Mesenchymal stem cell (in vitro differentiated cells and primary cell): Measurements from ENCODE around the gene DGKH.
A peak's percentile ranks its signal among the peaks of the same experiment; 100 is the strongest.

Source experiments
- DNase-seq: peaks from one replicate; pipeline ENCODE4 v3.0.0-alpha.2; 2013
- H2AFZ ChIP-seq: one replicate; pipeline ENCODE4 v1.6.1; 2013; ENCODE audit warnings: low read depth, mild to moderate bottlenecking, control low read depth, inconsistent platforms, low read length, moderate library complexity
- H2AK5ac ChIP-seq: 2 replicates; pipeline ENCODE4 v1.6.1; 2013; ENCODE audit warnings: low read length, moderate library complexity, mild to moderate bottlenecking, inconsistent platforms; ENCODE audit not compliant: severe bottlenecking
- H2BK120ac ChIP-seq: one replicate; pipeline ENCODE4 v1.6.1; 2013; ENCODE audit warnings: low read depth, mild to moderate bottlenecking, inconsistent platforms, low read length, moderate library complexity
- H2BK12ac ChIP-seq, 2 experiments: one replicate each; pipeline ENCODE4 v1.6.1; 2013; ENCODE audit warnings: inconsistent platforms in 2 of 2, low read length in 2 of 2, mild to moderate bottlenecking in 2 of 2, moderate library complexity in 2 of 2, control low read depth in 1 of 2
- H2BK15ac ChIP-seq: one replicate; pipeline ENCODE4 v1.6.1; 2013; ENCODE audit warnings: mild to moderate bottlenecking, low read depth, inconsistent platforms; ENCODE audit not compliant: poor library complexity, severe bottlenecking
- H2BK5ac ChIP-seq: 2 replicates; pipeline ENCODE4 v1.6.1; 2013; ENCODE audit warnings: low read depth, mild to moderate bottlenecking, low read length, control low read depth, inconsistent platforms; ENCODE audit not compliant: poor library complexity, severe bottlenecking
- H3K14ac ChIP-seq, 2 experiments: one replicate each; pipeline ENCODE4 v1.6.1; 2013; ENCODE audit warnings: inconsistent platforms in 2 of 2, low read length in 2 of 2, control low read depth in 1 of 2, mild to moderate bottlenecking in 1 of 2, moderate library complexity in 1 of 2
- H3K18ac ChIP-seq, 2 experiments: one replicate each; pipeline ENCODE4 v1.6.1; 2013; ENCODE audit warnings: inconsistent platforms in 2 of 2, low read length in 2 of 2, control low read depth in 1 of 2, low read depth in 1 of 2, mild to moderate bottlenecking in 1 of 2
- H3K23ac ChIP-seq, 2 experiments: one replicate each; pipeline ENCODE4 v1.6.1; 2013; ENCODE audit warnings: inconsistent platforms in 2 of 2, low read length in 2 of 2, mild to moderate bottlenecking in 2 of 2, moderate library complexity in 2 of 2, control low read depth in 1 of 2
- H3K27ac ChIP-seq: 2 replicates; pipeline ENCODE4 v1.5.1; 2013; ENCODE audit warnings: mild to moderate bottlenecking, moderate library complexity, low read length, control low read depth, inconsistent platforms; ENCODE audit not compliant: poor library complexity, severe bottlenecking
- H3K27me3 ChIP-seq, 2 experiments: 2 replicates each; pipeline versions ENCODE4 v1.6.1 to v1.7.0; 2013; ENCODE audit warnings: low read length in 2 of 2, mild to moderate bottlenecking in 2 of 2, moderate library complexity in 2 of 2, control low read depth in 1 of 2, inconsistent platforms in 1 of 2; ENCODE audit not compliant: control insufficient read depth in 1 of 2, insufficient read depth in 1 of 2
- H3K36me3 ChIP-seq, 2 experiments: 2 replicates each; pipeline versions ENCODE4 v1.6.1 to v1.7.0; 2013; ENCODE audit warnings: low read length in 2 of 2, control low read depth in 1 of 2, inconsistent platforms in 1 of 2, low read depth in 1 of 2, mild to moderate bottlenecking in 1 of 2; ENCODE audit not compliant: insufficient read depth in 2 of 2, control insufficient read depth in 1 of 2
- H3K4ac ChIP-seq, 2 experiments: one replicate each; pipeline ENCODE4 v1.6.1; 2013; ENCODE audit warnings: inconsistent platforms in 2 of 2, low read length in 2 of 2, mild to moderate bottlenecking in 2 of 2, moderate library complexity in 2 of 2, control low read depth in 1 of 2, low read depth in 1 of 2
- H3K4me1 ChIP-seq: 2 replicates; pipeline ENCODE4 v1.6.1; 2013; ENCODE audit warnings: low read depth, low read length, control low read depth; ENCODE audit not compliant: control insufficient read depth, insufficient read depth
- H3K4me2 ChIP-seq: 2 replicates; pipeline ENCODE4 v1.6.1; 2013; ENCODE audit warnings: low read length, mild to moderate bottlenecking, inconsistent platforms; ENCODE audit not compliant: poor library complexity, severe bottlenecking
- H3K4me3 ChIP-seq, 2 experiments: 2 replicates each; pipeline versions ENCODE4 v1.5.1 to v1.7.0; 2013; ENCODE audit warnings: low read length in 2 of 2, mild to moderate bottlenecking in 2 of 2, control low read depth in 1 of 2, low read depth in 1 of 2; ENCODE audit not compliant: insufficient read depth in 1 of 2
- H3K79me1 ChIP-seq: replicated peaks from 2 replicates; pipeline ENCODE4 v1.6.1; 2013; ENCODE audit warnings: mild to moderate bottlenecking, control low read depth, low read length, inconsistent platforms; ENCODE audit not compliant: poor library complexity, severe bottlenecking
- H3K9ac ChIP-seq: 2 replicates; pipeline ENCODE4 v1.7.0; 2013; ENCODE audit warnings: mild to moderate bottlenecking, low read length, moderate library complexity
- H3K9me3 ChIP-seq: 2 replicates; pipeline ENCODE4 v1.7.0; 2013; ENCODE audit warnings: mild to moderate bottlenecking, low read length; ENCODE audit not compliant: control insufficient read depth
- H4K8ac ChIP-seq: one replicate; pipeline ENCODE4 v1.6.1; 2013; ENCODE audit warnings: inconsistent platforms, mild to moderate bottlenecking, low read length, moderate library complexity
- H4K91ac ChIP-seq: one replicate; pipeline ENCODE4 v1.6.1; 2013; ENCODE audit warnings: mild to moderate bottlenecking, low read length, inconsistent platforms
- WGBS: methylation state at CpG from one replicate; pipeline ENCODE4 v1.1.7; 2013; ENCODE audit warnings: mixed read lengths; 5-methylcytosine and 5-hydroxymethylcytosine counted together

The DGKH gene

GRCh38 chr13:42099962-42100675, 51.7 kb downstream of the DGKH start:
- 98% methylated on average over 6 of the region's 9 CpGs for WGBS
- H3K9me3 ChIP-seq: no peaks in the 10 kb centered on the region
- H2BK5ac ChIP-seq: no peak overlapping the region
- no peaks in the 10 kb centered on the region for H3K27me3 ChIP-seq
- H3K4me2 ChIP-seq: no peak overlapping the region
- no peak overlapping the region for H3K4ac ChIP-seq
- no peak overlapping the region for H2AK5ac ChIP-seq
- H3K4me1 ChIP-seq: peaks cover 4% of the 10 kb centered on the region
- H3K4me3 ChIP-seq: no peak overlapping the region
- H4K8ac ChIP-seq: no peak overlapping the region
- no peak overlapping the region for H2AFZ ChIP-seq
- H4K91ac ChIP-seq: no peak overlapping the region
- no peak for DNase-seq
- no peak overlapping the region for H3K18ac ChIP-seq
- H3K23ac ChIP-seq: no peak overlapping the region
- no peak overlapping the region for H2BK12ac ChIP-seq
- no peak overlapping the region for H3K9ac ChIP-seq
- H3K36me3 ChIP-seq: no peaks in the 10 kb centered on the region
- H3K27ac ChIP-seq: no peak overlapping the region
- H2BK120ac ChIP-seq: no peak overlapping the region
- peaks cover 29% of the 10 kb centered on the region for H3K79me1 ChIP-seq
- no peak overlapping the region for H2BK15ac ChIP-seq
- no peak overlapping the region for H3K14ac ChIP-seq

GRCh38 chr13:42100960-42101359, 52.5 kb downstream of the DGKH start:
- DNase-seq: no peak
- H3K79me1 ChIP-seq: peaks cover 30% of the 10 kb centered on the region
- no peak overlapping the region for H3K4ac ChIP-seq
- no peaks in the 10 kb centered on the region for H3K36me3 ChIP-seq
- no peak overlapping the region for H3K9ac ChIP-seq
- H3K4me2 ChIP-seq: no peak overlapping the region
- H3K27me3 ChIP-seq: no peaks in the 10 kb centered on the region
- no peak overlapping the region for H2BK5ac ChIP-seq
- no peak overlapping the region for H2BK12ac ChIP-seq
- no peak overlapping the region for H4K91ac ChIP-seq
- no peak overlapping the region for H2AFZ ChIP-seq
- H3K23ac ChIP-seq: no peak overlapping the region
- H2BK120ac ChIP-seq: no peak overlapping the region
- H3K18ac ChIP-seq: no peak overlapping the region
- H3K4me1 ChIP-seq: peaks cover 6% of the 10 kb centered on the region
- no peaks in the 10 kb centered on the region for H3K9me3 ChIP-seq
- H3K4me3 ChIP-seq: no peak overlapping the region
- H4K8ac ChIP-seq: no peak overlapping the region
- H2AK5ac ChIP-seq: no peak overlapping the region
- H3K27ac ChIP-seq: no peak overlapping the region
- no peak overlapping the region for H2BK15ac ChIP-seq
- no peak overlapping the region for H3K14ac ChIP-seq
- WGBS: 100% methylated on average over 2 of the region's 3 CpGs

GRCh38 chr13:42101821-42102585, 53.6 kb downstream of the DGKH start:
- 95% methylated on average over 3 of the region's 3 CpGs for WGBS
- H3K9ac ChIP-seq: no peak overlapping the region
- DNase-seq: no peak
- no peak overlapping the region for H2BK5ac ChIP-seq
- peaks cover 30% of the 10 kb centered on the region for H3K79me1 ChIP-seq
- H4K8ac ChIP-seq: no peak overlapping the region
- H3K27me3 ChIP-seq: no peaks in the 10 kb centered on the region
- peak overlapping the region; percentile 35 for H2AK5ac ChIP-seq
- H3K18ac ChIP-seq: no peak overlapping the region
- H3K4me3 ChIP-seq: no peak overlapping the region
- no peak overlapping the region for H3K4ac ChIP-seq
- H3K4me2 ChIP-seq: no peak overlapping the region
- peaks cover 11% of the 10 kb centered on the region for H3K4me1 ChIP-seq
- no peak overlapping the region for H3K14ac ChIP-seq
- no peak overlapping the region for H4K91ac ChIP-seq
- no peak overlapping the region for H2BK12ac ChIP-seq
- no peak overlapping the region for H3K23ac ChIP-seq
- no peaks in the 10 kb centered on the region for H3K36me3 ChIP-seq
- no peak overlapping the region for H2BK120ac ChIP-seq
- no peaks in the 10 kb centered on the region for H3K9me3 ChIP-seq
- no peak overlapping the region for H2BK15ac ChIP-seq
- no peak overlapping the region for H2AFZ ChIP-seq
- H3K27ac ChIP-seq: no peak overlapping the region

GRCh38 chr13:42102961-42103865, 54.8 kb downstream of the DGKH start:
- Histone ChIP-seq H2AFZ (no peak overlapping the region), H2BK120ac (no peak overlapping the region), H2BK15ac (no peak overlapping the region), H3K27ac (no peak overlapping the region), H3K36me3 (no peaks in the 10 kb centered on the region), H3K79me1 (peaks cover 33% of the 10 kb centered on the region), H3K4me1 (peaks cover 16% of the 10 kb centered on the region), H4K91ac (no peak overlapping the region), H3K9me3 (no peaks in the 10 kb centered on the region), H3K23ac (no peak overlapping the region), H3K4ac (no peak overlapping the region), H2BK5ac (no peak overlapping the region), H2BK12ac (no peak overlapping the region), H3K4me2 (no peak overlapping the region), H4K8ac (no peak overlapping the region), H3K14ac (no peak overlapping the region), H3K27me3 (no peaks in the 10 kb centered on the region), H3K9ac (no peak overlapping the region), H3K18ac (no peak overlapping the region), H2AK5ac (no peak overlapping the region), H3K4me3 (no peak overlapping the region)
- no peak for DNase-seq
- 88% methylated on average over 4 of the region's 5 CpGs for WGBS
